Liver (tissue), 9 donors: ENCODE results near the gene FEV. TPM values are rescaled to one million over a fixed set of nuclear protein-coding genes. Genes with fewer than 3 reads are reported as not detected.

Experiments used
- DNase-seq: peaks from one replicate; pipeline ENCODE4 v3.0.0-alpha.2; 2017; ENCODE audit warnings: low spot score
- H3K27ac ChIP-seq, 2 donors: one replicate each; pipeline ENCODE4 v1.7.0; 2013; ENCODE audit warnings: inconsistent platforms in 2 of 2, low read length in 2 of 2, control low read depth in 1 of 2, low read depth in 1 of 2, mild to moderate bottlenecking in 1 of 2
- H3K27me3 ChIP-seq, 4 donors: one replicate each; pipeline versions ENCODE4 v1.6.1 to v1.7.0; 2013; ENCODE audit warnings: low read length in 3 of 4, inconsistent platforms in 1 of 4, mild to moderate bottlenecking in 1 of 4, moderate library complexity in 1 of 4; ENCODE audit not compliant: control insufficient read depth in 4 of 4, insufficient read depth in 4 of 4
- H3K36me3 ChIP-seq, 4 donors: one replicate each; pipeline versions ENCODE4 v1.6.1 to v1.7.0; 2013; ENCODE audit warnings: low read length in 3 of 4, mild to moderate bottlenecking in 3 of 4, low read depth in 1 of 4, moderate library complexity in 1 of 4; ENCODE audit not compliant: control insufficient read depth in 4 of 4, insufficient read depth in 3 of 4
- H3K4me1 ChIP-seq, 4 donors: one replicate each; pipeline versions ENCODE4 v1.6.1 to v1.7.0; 2013; ENCODE audit warnings: low read length in 3 of 4, mild to moderate bottlenecking in 3 of 4, moderate library complexity in 1 of 4; ENCODE audit not compliant: control insufficient read depth in 4 of 4, insufficient read depth in 4 of 4
- H3K4me3 ChIP-seq, 3 donors: one replicate each; pipeline versions ENCODE4 v1.6.1 to v1.7.0; 2013; ENCODE audit warnings: low read length in 3 of 3, control low read depth in 1 of 3, low read depth in 1 of 3, mild to moderate bottlenecking in 1 of 3
- H3K9ac ChIP-seq, 2 donors: one replicate each; pipeline ENCODE4 v1.7.0; 2013; ENCODE audit warnings: low read length in 2 of 2, mild to moderate bottlenecking in 2 of 2, moderate library complexity in 2 of 2, control low read depth in 1 of 2, low read depth in 1 of 2
- H3K9me3 ChIP-seq, 4 donors: one replicate each; pipeline versions ENCODE4 v1.6.1 to v1.7.0; 2013; ENCODE audit warnings: low read length in 3 of 4; ENCODE audit not compliant: control insufficient read depth in 4 of 4
- EGR1 ChIP-seq, 2 donors: IDR thresholded peaks; 2 replicates each; pipeline ENCODE4 v1.6.1; 2016 to 2018; ENCODE audit warnings: antibody characterized with exemption in 2 of 2, low read depth in 2 of 2
- FOXA2 ChIP-seq: IDR thresholded peaks from 2 replicates; pipeline ENCODE4 v1.6.1; 2016; ENCODE audit warnings: antibody characterized with exemption
- HNF4A ChIP-seq, 2 donors: conservative IDR thresholded peaks; 2 replicates each; pipeline ENCODE4 v1.6.1; 2016; ENCODE audit warnings: antibody characterized with exemption in 2 of 2, mild to moderate bottlenecking in 2 of 2
- JUND ChIP-seq, 2 donors: IDR thresholded peaks; 2 replicates each; pipeline ENCODE4 v1.6.1; 2016; ENCODE audit warnings: antibody characterized with exemption in 2 of 2
- NR2F2 ChIP-seq: IDR thresholded peaks from 2 replicates; pipeline ENCODE4 v1.6.1; 2016; ENCODE audit warnings: antibody characterized with exemption
- RAD21 ChIP-seq, 2 donors: IDR thresholded peaks; 2 replicates each; pipeline ENCODE4 v1.6.1; 2016; ENCODE audit warnings: antibody characterized with exemption in 2 of 2, mild to moderate bottlenecking in 2 of 2
- REST ChIP-seq: IDR thresholded peaks from 2 replicates; pipeline ENCODE4 v1.6.1; 2016; ENCODE audit warnings: antibody characterized with exemption, mild to moderate bottlenecking
- SP1 ChIP-seq: IDR thresholded peaks from 2 replicates; pipeline ENCODE4 v1.6.1; 2018; ENCODE audit warnings: antibody characterized with exemption, mild to moderate bottlenecking
- TAF1 ChIP-seq: conservative IDR thresholded peaks from 2 replicates; pipeline ENCODE4 v1.6.1; 2016; ENCODE audit warnings: antibody characterized with exemption, mild to moderate bottlenecking
- YY1 ChIP-seq: IDR thresholded peaks from 2 replicates; pipeline ENCODE4 v1.6.1; 2016; ENCODE audit warnings: antibody characterized with exemption, mild to moderate bottlenecking
- WGBS: extraction: QIAGEN DNeasy Blood & Tissue Kit; methylation state at CpG from one replicate; pipeline ENCODE4 v1.1.7; 2013; 5-methylcytosine and 5-hydroxymethylcytosine counted together
- polyA plus RNA-seq, 2 donors: library from polyadenylated mRNA; stranded (reverse) in 1 of 2; unstranded in 1 of 2; fragments of 200-250 nt in 1 of 2; fragments of >200 nt in 1 of 2; fragmentation: Nextera tagmentation in 1 of 2; extraction: Ambion mirVana in 1 of 2; gene quantifications; one replicate each; pipeline versions ENCODE4 v1.2.1 to v1.2.3, GENCODE V29; 2013 to 2015
- total RNA-seq, 2 donors: library from RNA; depleted of rRNA; stranded (reverse); fragments of >200 nt; gene quantifications; one replicate each; pipeline ENCODE4 v1.2.3, GENCODE V29; 2014
- TF ChIP-seq, protein P1 (sequence below): IDR thresholded peaks from 2 replicates; pipeline ENCODE4 v1.6.1; 2016; ENCODE audit warnings: antibody characterized with exemption
- TF ChIP-seq, protein P2 (sequence below): fragments of 150-350 bp; IDR thresholded peaks from 2 replicates; pipeline ENCODE4 v1.5.1; 2017; ENCODE audit warnings: improper control_type of control experiment, low read depth, low read length; ENCODE audit not compliant: missing input control
- TF ChIP-seq, protein P3 (sequence below): IDR thresholded peaks from 2 replicates; pipeline ENCODE4 v1.6.1; 2016; ENCODE audit warnings: antibody characterized with exemption
- donor health status: healthy.
- donor health status: healthy.
- donor health status: healthy.
- donor health status: healthy.
- donor health status: healthy.

FEV gene
- total and polyA plus RNA-seq, 4 donors = not detected

DNA sequence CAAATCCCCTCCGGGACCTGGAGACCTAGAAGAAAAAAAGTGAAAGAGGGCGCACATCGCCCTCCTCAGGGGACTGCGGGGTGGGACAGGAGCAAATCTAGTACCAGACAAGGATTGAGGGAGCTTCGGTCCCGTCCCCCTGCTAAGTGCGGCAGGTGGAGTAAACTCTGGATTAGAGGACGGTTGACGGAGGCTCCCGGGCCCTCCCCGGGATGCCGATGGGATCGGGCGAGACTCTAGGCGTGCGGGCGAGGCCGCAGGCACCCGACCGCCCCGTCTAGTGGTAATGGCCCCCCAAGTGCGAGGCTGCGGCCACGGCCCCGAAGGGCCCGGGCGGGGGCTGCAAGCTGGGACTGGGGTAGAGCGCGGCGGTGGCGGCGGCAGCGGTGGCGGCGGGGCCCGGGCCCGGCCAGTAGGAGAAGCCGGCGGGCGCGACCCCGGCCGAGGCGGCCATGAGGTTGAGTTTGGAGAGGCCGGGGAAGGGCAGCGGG lies 3.5 kb downstream of the FEV start:
- H3K36me3 ChIP-seq = no peaks in the 10 kb centered on the region
- no peak overlapping the region for H3K9ac ChIP-seq
- H3K4me3 ChIP-seq = peak overlapping the region in 1 of 3 donors; percentile 32
- peaks cover 5 to 30% (median 16%) of the 10 kb centered on the region in 4 donors for H3K4me1 ChIP-seq
- 4% methylated on average over 46 of the region's 46 CpGs for WGBS
- peaks cover 7 to 20% (median 14%) of the 10 kb centered on the region in 4 donors for H3K27me3 ChIP-seq
- no peaks in the 10 kb centered on the region for H3K9me3 ChIP-seq
- no peak overlapping the region for H3K27ac ChIP-seq
- no peak for DNase-seq
- TF ChIP-seq NR2F2 (no peak), JUND (IDR thresholded peaks at IDR 0.05) (no peak)

DNA sequence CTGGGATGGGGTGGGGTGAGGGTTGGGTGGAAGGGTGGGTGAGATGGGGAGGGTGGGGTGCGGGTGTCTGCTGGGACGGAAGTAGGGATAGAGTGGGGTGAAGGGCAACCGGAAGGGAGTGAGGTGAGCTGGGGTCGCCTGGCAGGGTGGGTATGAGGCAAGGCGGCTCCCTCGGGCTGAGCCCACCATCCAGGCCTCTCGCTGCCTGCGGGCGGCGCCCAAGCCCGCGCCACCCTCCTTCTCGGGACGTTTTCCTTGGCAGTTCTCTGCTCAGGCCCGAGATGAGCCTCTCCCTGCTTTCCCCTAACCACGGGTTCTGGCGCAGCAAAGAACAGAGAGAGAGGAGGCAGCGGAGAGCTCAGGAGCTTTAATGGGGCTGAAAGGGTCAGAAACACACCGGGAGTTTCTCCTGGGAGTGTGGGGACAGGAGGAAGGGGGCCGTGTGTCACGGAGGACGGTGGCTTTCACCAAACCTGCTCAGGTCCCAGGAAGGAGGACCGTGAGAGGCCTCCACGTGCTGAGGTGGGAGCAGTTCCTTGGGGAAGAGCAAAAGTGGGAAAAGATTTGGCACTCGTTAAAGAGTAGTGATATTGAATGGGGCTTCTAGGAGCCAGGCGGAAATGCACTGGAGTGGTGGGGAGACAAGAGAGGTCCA lies 4.1 kb downstream of the FEV start:
- H3K9me3 ChIP-seq = no peaks in the 10 kb centered on the region
- peaks cover 7 to 18% (median 12%) of the 10 kb centered on the region in 4 donors for H3K27me3 ChIP-seq
- no peak overlapping the region for H3K9ac ChIP-seq
- peaks cover 5 to 30% (median 16%) of the 10 kb centered on the region in 4 donors for H3K4me1 ChIP-seq
- H3K36me3 ChIP-seq = no peaks in the 10 kb centered on the region
- H3K27ac ChIP-seq = no peak overlapping the region
- no peak for DNase-seq
- no peak overlapping the region for H3K4me3 ChIP-seq
- WGBS = 5% methylated on average over 26 of the region's 26 CpGs
- TF ChIP-seq SP1 (no peak), HNF4A (conservative IDR thresholded peaks at IDR 0.05) (no peak), REST (no peak), FOXA2 (no peak), EGR1 (IDR thresholded peaks at IDR 0.05; ENCODE audit: low read depth in 2 of 2) (no peak), TAF1 (no peak)
- TF ChIP-seq, protein P1, sequence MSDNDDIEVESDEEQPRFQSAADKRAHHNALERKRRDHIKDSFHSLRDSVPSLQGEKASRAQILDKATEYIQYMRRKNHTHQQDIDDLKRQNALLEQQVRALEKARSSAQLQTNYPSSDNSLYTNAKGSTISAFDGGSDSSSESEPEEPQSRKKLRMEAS = no peak

GRCh38 chr2:218979846-218980734 lies 4.9 kb downstream of the FEV start:
- Histone ChIP-seq H3K36me3 (no peaks in the 10 kb centered on the region), H3K9ac (no peak overlapping the region), H3K27ac (no peak overlapping the region), H3K9me3 (no peaks in the 10 kb centered on the region), H3K4me1 (peaks cover 5 to 30% (median 16%) of the 10 kb centered on the region in 4 donors), H3K27me3 (peaks cover 7 to 18% (median 12%) of the 10 kb centered on the region in 4 donors), H3K4me3 (no peak overlapping the region)
- peak; percentile 78 for DNase-seq
- WGBS = 5% methylated on average over 39 of the region's 39 CpGs
- TF ChIP-seq, protein P2, sequence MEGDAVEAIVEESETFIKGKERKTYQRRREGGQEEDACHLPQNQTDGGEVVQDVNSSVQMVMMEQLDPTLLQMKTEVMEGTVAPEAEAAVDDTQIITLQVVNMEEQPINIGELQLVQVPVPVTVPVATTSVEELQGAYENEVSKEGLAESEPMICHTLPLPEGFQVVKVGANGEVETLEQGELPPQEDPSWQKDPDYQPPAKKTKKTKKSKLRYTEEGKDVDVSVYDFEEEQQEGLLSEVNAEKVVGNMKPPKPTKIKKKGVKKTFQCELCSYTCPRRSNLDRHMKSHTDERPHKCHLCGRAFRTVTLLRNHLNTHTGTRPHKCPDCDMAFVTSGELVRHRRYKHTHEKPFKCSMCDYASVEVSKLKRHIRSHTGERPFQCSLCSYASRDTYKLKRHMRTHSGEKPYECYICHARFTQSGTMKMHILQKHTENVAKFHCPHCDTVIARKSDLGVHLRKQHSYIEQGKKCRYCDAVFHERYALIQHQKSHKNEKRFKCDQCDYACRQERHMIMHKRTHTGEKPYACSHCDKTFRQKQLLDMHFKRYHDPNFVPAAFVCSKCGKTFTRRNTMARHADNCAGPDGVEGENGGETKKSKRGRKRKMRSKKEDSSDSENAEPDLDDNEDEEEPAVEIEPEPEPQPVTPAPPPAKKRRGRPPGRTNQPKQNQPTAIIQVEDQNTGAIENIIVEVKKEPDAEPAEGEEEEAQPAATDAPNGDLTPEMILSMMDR = peak; percentile 78
- TF ChIP-seq EGR1 (IDR thresholded peaks at IDR 0.05; ENCODE audit: low read depth in 2 of 2) (no peak), RAD21 (IDR thresholded peaks at IDR 0.05) (peak; percentile 81 to 85), HNF4A (conservative IDR thresholded peaks at IDR 0.05) (peak in 1 of 2 donors; percentile 23), FOXA2 (no peak), YY1 (no peak), TAF1 (no peak), REST (no peak)
- TF ChIP-seq, protein P1 = no peak
- TF ChIP-seq, protein P3, sequence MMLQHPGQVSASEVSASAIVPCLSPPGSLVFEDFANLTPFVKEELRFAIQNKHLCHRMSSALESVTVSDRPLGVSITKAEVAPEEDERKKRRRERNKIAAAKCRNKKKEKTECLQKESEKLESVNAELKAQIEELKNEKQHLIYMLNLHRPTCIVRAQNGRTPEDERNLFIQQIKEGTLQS = no peak
